ENCODE data around the gene PIGQ.

- TF ChIP-seq, protein P1, sequence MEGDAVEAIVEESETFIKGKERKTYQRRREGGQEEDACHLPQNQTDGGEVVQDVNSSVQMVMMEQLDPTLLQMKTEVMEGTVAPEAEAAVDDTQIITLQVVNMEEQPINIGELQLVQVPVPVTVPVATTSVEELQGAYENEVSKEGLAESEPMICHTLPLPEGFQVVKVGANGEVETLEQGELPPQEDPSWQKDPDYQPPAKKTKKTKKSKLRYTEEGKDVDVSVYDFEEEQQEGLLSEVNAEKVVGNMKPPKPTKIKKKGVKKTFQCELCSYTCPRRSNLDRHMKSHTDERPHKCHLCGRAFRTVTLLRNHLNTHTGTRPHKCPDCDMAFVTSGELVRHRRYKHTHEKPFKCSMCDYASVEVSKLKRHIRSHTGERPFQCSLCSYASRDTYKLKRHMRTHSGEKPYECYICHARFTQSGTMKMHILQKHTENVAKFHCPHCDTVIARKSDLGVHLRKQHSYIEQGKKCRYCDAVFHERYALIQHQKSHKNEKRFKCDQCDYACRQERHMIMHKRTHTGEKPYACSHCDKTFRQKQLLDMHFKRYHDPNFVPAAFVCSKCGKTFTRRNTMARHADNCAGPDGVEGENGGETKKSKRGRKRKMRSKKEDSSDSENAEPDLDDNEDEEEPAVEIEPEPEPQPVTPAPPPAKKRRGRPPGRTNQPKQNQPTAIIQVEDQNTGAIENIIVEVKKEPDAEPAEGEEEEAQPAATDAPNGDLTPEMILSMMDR (IDR thresholded peaks at IDR 0.05), result no peak
- no peak for TF ChIP-seq POLR2AphosphoS5 (IDR thresholded peaks at IDR 0.05; ENCODE audit: low read depth, low read length)
- TF ChIP-seq, protein P2, sequence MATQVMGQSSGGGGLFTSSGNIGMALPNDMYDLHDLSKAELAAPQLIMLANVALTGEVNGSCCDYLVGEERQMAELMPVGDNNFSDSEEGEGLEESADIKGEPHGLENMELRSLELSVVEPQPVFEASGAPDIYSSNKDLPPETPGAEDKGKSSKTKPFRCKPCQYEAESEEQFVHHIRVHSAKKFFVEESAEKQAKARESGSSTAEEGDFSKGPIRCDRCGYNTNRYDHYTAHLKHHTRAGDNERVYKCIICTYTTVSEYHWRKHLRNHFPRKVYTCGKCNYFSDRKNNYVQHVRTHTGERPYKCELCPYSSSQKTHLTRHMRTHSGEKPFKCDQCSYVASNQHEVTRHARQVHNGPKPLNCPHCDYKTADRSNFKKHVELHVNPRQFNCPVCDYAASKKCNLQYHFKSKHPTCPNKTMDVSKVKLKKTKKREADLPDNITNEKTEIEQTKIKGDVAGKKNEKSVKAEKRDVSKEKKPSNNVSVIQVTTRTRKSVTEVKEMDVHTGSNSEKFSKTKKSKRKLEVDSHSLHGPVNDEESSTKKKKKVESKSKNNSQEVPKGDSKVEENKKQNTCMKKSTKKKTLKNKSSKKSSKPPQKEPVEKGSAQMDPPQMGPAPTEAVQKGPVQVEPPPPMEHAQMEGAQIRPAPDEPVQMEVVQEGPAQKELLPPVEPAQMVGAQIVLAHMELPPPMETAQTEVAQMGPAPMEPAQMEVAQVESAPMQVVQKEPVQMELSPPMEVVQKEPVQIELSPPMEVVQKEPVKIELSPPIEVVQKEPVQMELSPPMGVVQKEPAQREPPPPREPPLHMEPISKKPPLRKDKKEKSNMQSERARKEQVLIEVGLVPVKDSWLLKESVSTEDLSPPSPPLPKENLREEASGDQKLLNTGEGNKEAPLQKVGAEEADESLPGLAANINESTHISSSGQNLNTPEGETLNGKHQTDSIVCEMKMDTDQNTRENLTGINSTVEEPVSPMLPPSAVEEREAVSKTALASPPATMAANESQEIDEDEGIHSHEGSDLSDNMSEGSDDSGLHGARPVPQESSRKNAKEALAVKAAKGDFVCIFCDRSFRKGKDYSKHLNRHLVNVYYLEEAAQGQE (IDR thresholded peaks at IDR 0.05; ENCODE audit: insufficient read depth in 1 of 2, low read depth in 2 of 2, low read length in 1 of 2), result no peak
Measured at GRCh38 chr16:624526-625070, 54.8 kb downstream of the PIGQ start.
